Measurements from ENCODE around the gene NSMCE1.

Gene NSMCE1

DNA sequence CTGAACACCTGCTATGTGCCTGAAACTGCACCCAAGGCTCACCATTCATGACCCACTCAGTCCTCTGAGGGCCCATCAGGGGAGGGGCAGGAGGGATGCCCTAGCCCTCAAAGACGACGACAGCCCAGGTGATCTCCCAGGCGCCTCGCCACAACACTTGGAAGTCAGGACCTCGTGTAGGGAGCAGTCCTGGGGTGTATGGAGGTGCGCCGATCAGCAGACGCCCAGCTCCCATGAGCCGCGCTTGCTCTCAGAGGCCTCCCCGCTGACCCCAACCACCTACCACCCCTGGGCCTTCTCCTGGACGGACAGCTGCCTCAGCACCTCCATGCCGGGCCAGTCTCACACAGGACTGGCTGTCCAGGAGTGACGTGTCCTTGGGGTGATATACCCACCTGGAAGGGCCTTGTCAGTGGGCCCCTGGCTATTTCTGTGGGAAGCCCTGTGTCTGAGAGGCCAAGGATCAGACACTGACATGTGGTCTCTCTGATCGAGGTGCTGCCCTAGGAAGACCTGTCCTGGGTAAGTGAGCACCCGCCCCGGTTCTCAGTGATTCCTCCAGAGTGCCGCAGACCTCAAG, 38.6 kb downstream of the NSMCE1 start:
- no peak for DNase-seq (ENCODE audit: low spot score)

GRCh38 chr16:27228621-27229501, 39.7 kb downstream of the NSMCE1 start:
- no peak for DNase-seq (ENCODE audit: low spot score)

DNA sequence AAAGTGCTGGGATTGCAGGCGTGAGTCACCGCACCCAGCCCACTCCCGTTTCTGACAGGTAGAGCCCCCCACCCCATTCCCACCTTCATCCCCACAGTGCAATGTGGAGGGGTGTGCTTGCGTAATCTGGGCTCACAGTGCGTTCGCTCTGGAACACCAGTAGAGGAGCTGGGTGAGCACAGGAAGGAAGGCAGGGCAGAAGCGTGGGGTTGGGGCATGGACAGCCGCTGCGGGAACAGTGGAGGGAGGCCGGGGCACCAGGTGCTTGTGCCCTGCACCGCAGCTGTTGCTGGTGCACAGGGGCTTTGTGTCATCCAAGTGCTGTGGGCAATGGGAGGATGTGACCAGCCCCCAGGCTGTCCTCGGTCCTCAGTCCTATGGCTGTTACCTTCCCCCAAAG, 40.5 kb downstream of the NSMCE1 start:
- DNase-seq (ENCODE audit: low spot score): no peak

GRCh38 chr16:27226976-27227705, 41.4 kb downstream of the NSMCE1 start:
- no peak for DNase-seq (ENCODE audit: low spot score)

GRCh38 chr16:27226476-27226875, 42.1 kb downstream of the NSMCE1 start:
- DNase-seq (ENCODE audit: low spot score): no peak

- DNase-seq (ENCODE audit: low spot score): no peak
These were observed 42.8 kb downstream of the NSMCE1 start for GRCh38 chr16:27225536-27226360.

- no peak for DNase-seq (ENCODE audit: low spot score)
These were observed 43.8 kb downstream of the NSMCE1 start for GRCh38 chr16:27224741-27225300.

- DNase-seq (ENCODE audit: low spot score): no peak
These were observed 44.3 kb downstream of the NSMCE1 start for GRCh38 chr16:27224271-27224737.

DNA sequence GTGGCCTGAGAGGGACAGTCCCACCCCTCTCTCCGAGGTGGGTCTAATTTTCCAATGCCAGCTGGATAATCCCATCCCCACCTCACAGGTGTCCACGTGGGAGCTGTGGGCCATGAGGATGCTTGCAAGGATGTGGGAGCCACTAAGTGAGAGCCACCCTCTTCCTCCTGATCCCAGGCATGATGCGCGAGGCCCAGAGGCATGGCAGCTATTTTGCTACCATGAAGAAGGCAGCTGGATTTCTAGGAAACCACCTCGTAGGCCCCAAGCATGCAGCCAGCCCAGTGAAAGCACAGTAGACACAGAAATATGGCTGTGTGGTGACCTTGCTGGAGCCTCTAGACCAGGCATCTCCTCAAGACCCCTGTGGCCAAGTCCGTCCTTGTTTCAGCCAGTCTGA, 44.9 kb downstream of the NSMCE1 start:
- DNase-seq (ENCODE audit: low spot score): no peak

DNA sequence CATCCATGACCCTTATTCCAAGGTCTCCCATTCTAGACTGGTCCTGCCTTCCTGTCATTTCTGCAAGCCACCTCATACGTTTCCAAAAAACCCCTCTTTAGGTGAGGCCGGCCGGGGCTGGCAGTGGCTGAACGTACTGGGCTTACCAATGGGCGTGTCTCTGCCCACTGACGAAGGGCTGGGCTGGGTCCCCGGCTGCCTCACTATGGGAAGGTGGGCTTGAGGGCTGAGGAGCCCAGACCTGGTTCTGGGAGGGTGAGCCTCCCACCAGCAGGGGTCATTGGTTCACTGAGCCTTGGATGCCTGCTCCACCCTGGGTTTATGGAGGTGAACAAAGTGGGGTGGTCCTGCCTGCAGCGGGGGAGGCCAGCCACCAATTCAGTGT, 45.4 kb downstream of the NSMCE1 start:
- no peak for DNase-seq (ENCODE audit: low spot score)

DNA sequence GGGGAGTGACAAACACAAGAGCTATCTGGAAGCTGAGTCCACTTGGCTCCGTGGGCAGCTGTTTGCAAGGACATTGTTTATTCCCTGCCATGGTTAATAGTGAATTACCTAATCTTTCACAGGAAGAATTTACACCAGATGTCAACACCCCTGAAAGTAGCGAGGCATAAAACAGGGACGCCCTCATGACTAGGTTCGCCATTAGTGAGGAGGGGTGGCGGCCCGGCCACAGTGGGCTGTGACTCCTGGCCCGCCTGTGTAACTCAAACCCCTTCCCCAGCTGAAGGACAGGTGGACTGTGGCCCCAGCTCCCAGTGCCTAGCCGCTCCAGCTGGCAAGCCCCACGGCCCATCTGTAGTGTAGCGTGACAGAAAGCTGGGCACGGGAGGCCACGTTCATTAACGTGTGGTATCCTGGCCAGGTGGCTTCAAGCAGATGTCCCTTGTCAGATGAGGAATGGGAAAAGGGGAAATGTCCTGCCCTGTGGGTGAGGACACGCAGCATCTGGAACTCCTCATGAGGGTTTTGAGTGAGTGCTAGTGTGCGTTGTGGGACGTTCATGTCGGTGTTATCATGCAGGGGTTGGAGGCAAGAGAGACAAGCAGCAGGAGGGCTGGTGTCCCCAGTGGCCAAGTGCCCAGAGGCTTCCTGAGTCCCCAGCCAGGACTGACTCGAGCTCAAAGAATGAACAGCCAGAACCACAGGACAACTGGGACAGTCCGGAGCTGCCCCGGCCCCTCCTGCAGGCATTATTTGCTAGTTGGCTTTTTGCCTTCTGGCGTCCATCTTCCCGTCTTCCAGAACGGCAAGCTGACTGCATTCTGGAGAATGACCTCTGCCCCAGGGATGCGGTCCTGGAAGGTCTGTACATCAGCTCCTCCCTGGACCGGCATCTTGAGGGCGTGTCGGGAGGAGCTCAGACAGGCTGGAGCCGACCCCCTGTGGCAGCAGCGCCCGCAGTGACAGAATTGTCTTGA, 46.0 kb downstream of the NSMCE1 start:
- no peak for DNase-seq (ENCODE audit: low spot score)

DNA sequence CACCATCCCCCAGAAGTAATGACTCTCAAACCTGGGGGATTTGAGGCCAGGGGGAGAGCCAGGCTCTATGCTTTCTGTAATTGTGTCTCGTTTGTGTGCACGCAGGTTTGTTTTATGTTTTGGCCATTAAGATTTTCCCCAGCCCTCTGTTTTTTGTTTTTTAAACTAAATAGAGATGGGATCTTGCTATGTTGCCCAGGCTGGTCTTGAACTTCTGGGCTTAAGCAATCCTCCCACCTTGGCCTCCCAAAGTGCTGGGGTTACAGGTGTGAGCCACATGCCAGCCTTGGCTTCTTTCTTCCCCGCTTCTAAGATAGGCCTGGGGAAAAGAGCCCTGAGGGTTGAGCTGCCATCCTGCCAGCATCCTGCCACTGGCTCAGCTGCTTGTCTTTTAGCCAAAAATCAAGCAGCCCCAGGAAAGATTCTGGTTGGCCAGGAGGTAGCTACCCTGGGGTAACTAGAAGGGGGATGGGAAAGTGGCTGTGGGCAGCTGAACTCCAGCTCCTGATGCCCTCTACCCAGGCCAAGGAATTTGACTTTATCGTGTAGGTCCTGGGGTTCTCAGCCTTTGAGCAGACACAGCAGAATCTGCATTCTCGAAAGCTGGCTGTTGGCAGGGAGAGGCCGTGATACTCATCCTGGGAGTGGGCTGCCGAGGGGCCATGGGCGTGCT, 46.9 kb downstream of the NSMCE1 start:
- no peak for DNase-seq (ENCODE audit: low spot score)

DNA sequence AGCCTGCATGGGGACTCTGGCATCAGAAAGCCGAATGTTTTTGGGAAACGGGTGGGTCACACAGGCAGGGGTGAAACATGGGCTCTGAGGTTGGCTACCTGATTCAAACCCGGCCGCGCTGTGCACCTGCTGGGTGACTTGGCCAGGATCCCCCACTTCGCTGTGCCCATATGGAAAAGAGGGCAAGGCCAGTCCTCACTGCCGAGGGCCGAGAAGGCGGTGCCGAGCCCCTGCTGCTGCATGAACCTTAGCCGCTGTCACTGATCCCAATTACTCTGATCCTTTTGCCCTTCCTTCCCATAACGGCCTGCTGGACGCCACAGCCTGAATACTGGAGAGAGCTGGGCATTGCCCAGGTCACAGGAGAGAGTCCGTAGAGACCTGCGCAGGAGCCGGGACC, 47.6 kb downstream of the NSMCE1 start:
- DNase-seq (ENCODE audit: low spot score): no peak

DNA sequence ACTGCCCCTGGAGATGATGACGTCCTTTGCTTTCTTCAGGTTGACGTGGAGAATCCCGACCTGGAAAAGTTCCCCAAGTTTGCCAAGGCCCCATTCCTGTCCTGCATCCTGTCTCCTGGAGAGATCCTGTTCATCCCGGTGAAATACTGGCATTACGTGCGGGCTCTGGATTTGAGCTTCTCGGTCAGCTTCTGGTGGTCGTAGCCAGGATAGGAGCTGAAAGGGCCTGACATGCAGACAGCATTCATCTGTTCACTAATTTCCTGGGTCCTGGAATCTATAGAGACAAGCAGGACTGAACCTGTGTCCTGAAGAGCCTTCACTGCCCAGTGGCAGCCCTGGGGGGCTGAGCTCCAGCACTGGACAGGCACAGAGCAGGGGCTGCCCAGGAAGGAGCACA, 48.0 kb downstream of the NSMCE1 start:
- DNase-seq (ENCODE audit: low spot score): no peak

DNA sequence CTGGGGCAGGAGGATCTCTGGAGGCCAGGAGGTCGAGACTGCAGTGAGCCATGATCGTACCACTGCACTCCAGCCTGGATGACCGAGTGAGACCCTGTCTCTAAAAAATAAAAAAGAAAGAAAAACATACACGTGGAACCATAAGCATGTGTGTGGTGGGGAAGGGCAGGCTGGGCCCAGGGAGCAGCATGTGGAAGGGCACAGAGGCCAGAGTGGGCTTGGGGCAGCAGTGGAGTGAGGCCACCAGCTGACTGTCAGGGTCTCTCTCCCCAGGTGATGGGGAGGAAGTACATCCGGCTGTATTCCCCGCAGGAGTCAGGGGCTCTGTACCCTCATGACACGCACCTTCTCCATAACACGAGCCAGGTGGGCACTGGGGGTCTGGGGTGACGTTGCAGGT, 48.5 kb downstream of the NSMCE1 start:
- no peak for DNase-seq (ENCODE audit: low spot score)

- DNase-seq (ENCODE audit: low spot score): no peak
These were observed 49.4 kb downstream of the NSMCE1 start for GRCh38 chr16:27219161-27219560.

DNA sequence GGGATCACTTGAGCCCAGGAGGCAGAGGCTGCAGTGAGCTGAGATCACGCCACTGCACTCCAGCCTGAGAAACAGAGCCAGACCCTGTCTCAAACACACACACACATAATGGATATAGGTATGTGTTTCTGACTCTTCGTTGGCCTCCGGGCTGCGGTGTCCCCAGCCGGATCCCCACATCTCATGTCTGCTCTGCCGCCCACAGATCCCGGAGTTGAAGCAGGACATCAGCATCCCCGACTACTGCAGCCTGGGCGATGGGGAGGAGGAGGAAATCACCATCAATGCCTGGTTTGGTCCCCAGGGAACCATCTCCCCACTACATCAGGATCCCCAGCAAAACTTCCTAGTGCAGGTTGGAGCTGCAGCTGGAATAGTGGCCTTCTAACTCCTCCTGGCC, 49.8 kb downstream of the NSMCE1 start:
- DNase-seq (ENCODE audit: low spot score): no peak

GRCh38 chr16:27217256-27217655, 51.3 kb downstream of the NSMCE1 start:
- DNase-seq (ENCODE audit: low spot score): no peak

DNA sequence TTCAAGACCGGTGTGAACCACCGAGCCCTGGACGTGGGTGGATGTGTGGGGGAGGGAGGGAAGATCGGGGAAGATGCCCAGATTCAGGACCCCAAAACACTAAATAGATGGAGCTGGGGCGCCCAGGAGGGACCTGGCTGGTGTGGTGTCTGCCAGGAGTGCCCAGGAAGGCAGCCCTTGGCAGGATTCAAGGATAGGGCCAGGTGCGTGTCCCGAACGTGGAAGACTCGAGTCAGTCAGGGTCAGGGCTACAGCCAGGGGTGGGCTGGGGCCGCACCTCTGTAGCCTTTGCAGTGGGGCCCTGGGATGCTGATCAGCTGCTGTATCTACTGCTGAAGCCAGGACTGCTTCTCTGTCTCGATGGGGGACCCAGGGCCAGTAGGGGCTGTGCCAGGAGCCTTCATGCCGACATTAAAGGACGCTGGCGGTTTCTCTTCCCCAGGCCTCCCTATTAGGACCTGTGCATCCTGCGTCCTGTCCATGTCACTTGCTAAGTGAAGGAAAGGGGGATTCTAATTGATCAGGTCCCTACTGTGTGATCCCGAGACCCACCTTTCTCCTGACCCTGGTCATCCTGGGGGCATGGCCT, 52.2 kb downstream of the NSMCE1 start:
- DNase-seq (ENCODE audit: low spot score): no peak

GRCh38 chr16:27215660-27216059, 52.9 kb downstream of the NSMCE1 start:
- no peak for DNase-seq (ENCODE audit: low spot score)
